Measurements from ENCODE around the gene GGCT. TPM values are rescaled to one million over a fixed set of nuclear protein-coding genes. Genes with fewer than 3 reads are reported as not detected.

GGCT gene
- total and polyA plus RNA-seq, 4 donors = 16.7 to 64.2 (median 25.9) TPM

DNA sequence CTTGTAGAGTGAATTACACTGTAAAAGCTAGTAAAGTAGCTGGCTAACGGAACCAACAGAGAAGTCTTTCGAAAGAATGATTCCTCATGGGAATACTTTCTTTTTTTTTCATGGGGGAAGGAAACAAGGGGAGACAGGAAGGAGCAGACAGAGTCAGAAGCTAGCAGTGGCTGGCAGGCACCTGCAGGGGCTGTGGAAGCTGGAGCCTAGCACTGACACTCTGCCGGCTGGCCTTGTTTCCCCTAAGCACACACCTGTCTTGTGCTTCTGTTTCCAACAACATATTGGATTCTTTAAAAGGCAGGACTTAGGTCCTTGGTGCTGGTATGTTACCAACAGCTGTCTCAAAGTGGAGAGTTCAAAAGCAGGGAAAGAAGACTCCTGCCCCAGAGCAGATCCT lies 50.7 kb downstream of the GGCT start:
- Histone ChIP-seq H3K4me3 (ENCODE audit: low read length in 2 of 2) (no peak overlapping the region), H3K27ac (ENCODE audit: low read depth in 1 of 2, low read length in 2 of 2) (no peak overlapping the region), H3K4me1 (ENCODE audit: control insufficient read depth in 1 of 2, insufficient read depth in 2 of 2, low read length in 2 of 2) (no peaks in the 10 kb centered on the region), H3K27me3 (ENCODE audit: control insufficient read depth in 1 of 2, insufficient read depth in 2 of 2, low read length in 1 of 2) (no peaks in the 10 kb centered on the region), H3K36me3 (ENCODE audit: control insufficient read depth in 1 of 2, insufficient read depth in 2 of 2, low read length in 1 of 2) (peaks cover 2 to 4% of the 10 kb centered on the region in 2 donors), H3K9me3 (ENCODE audit: control insufficient read depth, low read length) (no peaks in the 10 kb centered on the region)
- no peak for ATAC-seq (ENCODE audit: low FRiP score)
- WGBS, 2 donors = 61 to 64% methylated on average over 3 of the region's 3 CpGs
- intact Hi-C loops (cut with DNase I) = no loop called here
- no peak for DNase-seq

DNA sequence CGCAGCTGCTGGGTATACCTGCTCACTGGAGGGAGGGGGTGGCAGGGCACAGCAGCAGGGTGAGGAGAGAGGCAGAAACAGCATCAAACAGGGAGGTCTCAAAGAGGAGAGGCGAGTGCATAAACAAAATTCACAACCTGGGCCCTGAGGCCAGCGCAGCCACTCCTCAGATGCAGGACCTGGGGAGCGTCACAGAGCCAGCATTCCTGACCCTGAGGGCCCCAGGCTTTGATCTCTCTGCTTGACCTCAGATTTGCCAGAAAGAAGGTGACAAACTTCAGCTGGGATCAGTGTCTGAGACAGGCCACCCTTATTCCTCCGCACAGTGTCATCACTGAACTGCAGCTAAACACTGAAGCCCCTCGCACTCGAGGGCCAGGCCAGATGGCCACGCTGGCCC lies 51.6 kb downstream of the GGCT start:
- no peak overlapping the region for H3K27ac ChIP-seq (ENCODE audit: low read depth in 1 of 2, low read length in 2 of 2)
- ATAC-seq (ENCODE audit: low FRiP score) (no peak), DNase-seq (no peak)
- WGBS, 2 donors = 96 to 97% methylated on average over 8 of the region's 8 CpGs
- no peak overlapping the region for H3K4me3 ChIP-seq (ENCODE audit: low read length in 2 of 2)
- intact Hi-C loops (cut with DNase I) = no loop called here
- H3K9me3 ChIP-seq (ENCODE audit: control insufficient read depth, low read length) = no peaks in the 10 kb centered on the region
- no peaks in the 10 kb centered on the region for H3K4me1 ChIP-seq (ENCODE audit: control insufficient read depth in 1 of 2, insufficient read depth in 2 of 2, low read length in 2 of 2)
- no peaks in the 10 kb centered on the region for H3K27me3 ChIP-seq (ENCODE audit: control insufficient read depth in 1 of 2, insufficient read depth in 2 of 2, low read length in 1 of 2)
- H3K36me3 ChIP-seq (ENCODE audit: control insufficient read depth in 1 of 2, insufficient read depth in 2 of 2, low read length in 1 of 2) = peaks cover 2 to 4% of the 10 kb centered on the region in 2 donors

DNA sequence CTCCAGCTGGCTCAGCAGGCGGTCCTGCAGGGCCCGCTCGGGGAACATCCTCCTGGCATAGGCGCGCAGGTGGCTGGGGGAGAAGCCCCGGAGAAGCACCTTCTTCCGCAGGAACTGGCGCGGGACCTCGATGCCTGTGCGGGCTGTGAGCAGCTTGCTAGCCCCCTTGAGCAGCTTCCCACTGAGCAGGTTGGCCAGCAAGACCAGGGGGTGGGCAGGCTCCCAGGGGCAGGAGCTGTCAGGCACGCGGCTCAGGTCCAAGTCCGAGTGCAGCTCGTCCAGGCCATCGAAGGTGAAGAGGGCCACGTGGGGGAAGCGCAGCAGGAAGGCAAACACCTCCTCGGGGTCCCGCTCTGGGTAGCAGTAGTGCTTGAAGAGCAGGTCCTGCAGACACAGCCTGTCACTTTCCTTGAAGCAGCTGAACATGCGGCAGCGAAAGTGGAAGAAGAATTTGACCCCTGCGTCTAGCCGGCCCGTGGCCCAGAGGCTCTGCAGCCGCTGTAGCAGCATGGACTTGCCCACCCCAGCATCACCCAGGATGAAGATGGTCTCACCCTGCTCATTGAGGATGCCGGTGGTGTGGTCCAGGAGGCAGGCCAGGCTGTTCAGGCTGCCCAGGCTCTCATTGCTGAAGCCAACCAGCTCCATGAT lies 52.2 kb downstream of the GGCT start:
- intact Hi-C loops (cut with DNase I) = no loop called here
- DNase-seq (no peak), ATAC-seq (ENCODE audit: low FRiP score) (no peak)
- Histone ChIP-seq H3K4me3 (ENCODE audit: low read length in 2 of 2) (no peak overlapping the region), H3K27me3 (ENCODE audit: control insufficient read depth in 1 of 2, insufficient read depth in 2 of 2, low read length in 1 of 2) (no peaks in the 10 kb centered on the region), H3K9me3 (ENCODE audit: control insufficient read depth, low read length) (no peaks in the 10 kb centered on the region), H3K27ac (ENCODE audit: low read depth in 1 of 2, low read length in 2 of 2) (no peak overlapping the region), H3K4me1 (ENCODE audit: control insufficient read depth in 1 of 2, insufficient read depth in 2 of 2, low read length in 2 of 2) (no peaks in the 10 kb centered on the region), H3K36me3 (ENCODE audit: control insufficient read depth in 1 of 2, insufficient read depth in 2 of 2, low read length in 1 of 2) (peaks cover 3 to 4% of the 10 kb centered on the region in 2 donors)
- WGBS, 2 donors = 92 to 94% methylated on average over 27 of the region's 27 CpGs

DNA sequence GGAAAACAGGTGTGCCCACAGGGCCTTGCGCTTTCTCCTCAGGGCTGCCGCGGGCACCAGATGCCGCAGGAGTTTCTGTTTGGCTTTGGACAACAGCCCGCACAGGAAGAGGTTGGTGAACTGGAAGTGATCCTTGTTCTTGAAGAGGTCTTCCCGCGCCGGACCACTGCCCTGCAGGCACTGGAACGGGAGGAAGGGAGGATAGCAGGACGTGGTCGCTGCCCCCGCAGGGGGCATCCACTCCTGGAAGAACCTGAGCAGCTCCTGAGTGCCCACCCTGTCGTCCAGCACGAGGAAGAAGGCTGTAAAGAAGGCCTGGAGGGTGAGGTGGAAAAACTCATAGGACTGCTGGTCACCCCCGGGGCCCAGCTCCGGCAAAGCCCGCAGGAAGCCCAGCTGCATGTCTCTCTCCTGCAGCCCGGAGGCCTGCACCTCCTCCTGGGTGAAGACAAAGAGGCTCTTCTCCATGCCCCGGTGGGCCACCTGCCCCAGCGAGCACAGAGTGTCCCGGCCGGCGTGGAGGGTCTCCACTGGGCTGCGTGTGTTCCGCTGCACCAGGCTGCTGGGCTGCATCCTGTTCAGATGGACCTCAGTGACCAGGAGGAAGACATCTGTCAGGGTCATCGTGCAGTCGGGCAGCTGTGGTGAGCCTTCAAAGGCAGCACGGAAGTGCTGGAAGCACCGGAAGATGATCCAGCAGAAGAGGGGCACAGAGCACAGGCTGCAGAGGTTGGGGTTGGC lies 52.9 kb downstream of the GGCT start:
- Histone ChIP-seq H3K9me3 (ENCODE audit: control insufficient read depth, low read length) (no peaks in the 10 kb centered on the region), H3K36me3 (ENCODE audit: control insufficient read depth in 1 of 2, insufficient read depth in 2 of 2, low read length in 1 of 2) (peaks cover 5 to 7% of the 10 kb centered on the region in 2 donors), H3K27me3 (ENCODE audit: control insufficient read depth in 1 of 2, insufficient read depth in 2 of 2, low read length in 1 of 2) (no peaks in the 10 kb centered on the region), H3K4me1 (ENCODE audit: control insufficient read depth in 1 of 2, insufficient read depth in 2 of 2, low read length in 2 of 2) (no peaks in the 10 kb centered on the region), H3K4me3 (ENCODE audit: low read length in 2 of 2) (no peak overlapping the region), H3K27ac (ENCODE audit: low read depth in 1 of 2, low read length in 2 of 2) (no peak overlapping the region)
- WGBS, 2 donors = 92 to 94% methylated on average over 29 of the region's 29 CpGs
- ATAC-seq (ENCODE audit: low FRiP score) (no peak), DNase-seq (no peak)
- intact Hi-C loops (cut with DNase I) = no loop called here

DNA sequence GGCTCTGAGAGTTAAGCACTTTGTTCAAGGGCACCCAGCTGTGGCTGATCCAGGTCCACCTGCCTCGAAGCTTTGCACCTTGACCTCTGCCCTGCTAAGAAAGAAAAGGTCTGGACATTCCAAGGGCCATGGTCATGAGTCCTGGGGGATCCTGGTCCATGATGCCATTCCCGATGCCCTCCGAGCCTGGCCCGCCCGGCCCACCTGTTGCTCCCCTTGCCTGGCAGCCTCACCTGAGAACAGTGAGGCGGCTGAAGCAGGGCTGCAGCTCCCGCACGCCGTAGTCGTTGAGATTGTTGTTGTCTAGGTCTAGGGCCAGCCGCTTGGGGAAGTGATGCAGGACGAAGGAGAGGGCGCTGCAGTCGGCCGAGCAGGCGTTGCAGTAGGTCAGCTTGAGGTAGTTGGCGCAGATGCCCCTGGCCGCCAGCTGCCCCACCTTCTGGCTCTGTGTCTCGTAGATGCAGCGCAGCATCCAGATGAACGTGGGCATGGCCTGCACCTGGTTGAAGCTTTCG lies 53.6 kb downstream of the GGCT start:
- WGBS, 2 donors = 95 to 96% methylated on average over 22 of the region's 22 CpGs
- no peaks in the 10 kb centered on the region for H3K27me3 ChIP-seq (ENCODE audit: control insufficient read depth in 1 of 2, insufficient read depth in 2 of 2, low read length in 1 of 2)
- no peaks in the 10 kb centered on the region for H3K9me3 ChIP-seq (ENCODE audit: control insufficient read depth, low read length)
- no peaks in the 10 kb centered on the region for H3K4me1 ChIP-seq (ENCODE audit: control insufficient read depth in 1 of 2, insufficient read depth in 2 of 2, low read length in 2 of 2)
- no peak overlapping the region for H3K4me3 ChIP-seq (ENCODE audit: low read length in 2 of 2)
- H3K36me3 ChIP-seq (ENCODE audit: control insufficient read depth in 1 of 2, insufficient read depth in 2 of 2, low read length in 1 of 2) = peaks cover 5 to 7% of the 10 kb centered on the region in 2 donors
- H3K27ac ChIP-seq (ENCODE audit: low read depth in 1 of 2, low read length in 2 of 2) = no peak overlapping the region
- intact Hi-C loops (cut with DNase I) = no loop called here
- DNase-seq (no peak), ATAC-seq (ENCODE audit: low FRiP score) (no peak)

DNA sequence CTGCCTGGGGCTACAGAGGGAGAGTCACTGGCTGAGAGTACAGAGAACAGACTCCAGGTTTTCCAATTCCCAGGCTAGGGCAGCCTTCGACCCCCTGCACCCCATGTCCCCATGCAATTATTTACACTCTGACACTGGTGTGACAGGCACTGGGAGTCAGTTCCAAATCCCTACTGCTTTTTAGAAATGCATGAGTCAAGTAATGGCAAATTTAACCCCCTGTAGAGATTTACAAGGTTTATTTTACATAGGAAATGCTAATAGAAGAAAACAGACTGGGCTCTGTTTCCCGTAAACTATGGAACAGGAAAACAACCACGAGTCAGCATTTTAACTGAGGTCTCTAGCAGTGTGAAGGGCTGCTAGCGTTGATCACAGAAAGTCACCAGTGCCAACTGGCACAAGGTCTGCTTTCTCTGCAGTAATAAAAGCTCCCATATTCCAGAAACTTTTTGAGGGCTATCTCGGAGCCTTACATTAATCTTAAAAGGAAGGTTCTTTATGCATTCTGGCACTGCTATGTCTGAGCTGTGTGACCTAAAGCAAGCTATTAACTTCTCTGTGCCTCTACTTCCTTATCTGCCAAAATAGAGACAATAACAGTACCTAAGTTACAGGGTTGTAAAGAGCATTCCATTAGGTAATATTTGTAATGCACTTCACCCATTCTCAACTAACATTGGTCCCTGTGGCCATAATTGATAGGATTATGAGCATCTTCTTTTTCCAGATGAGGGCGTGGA lies 54.2 kb downstream of the GGCT start:
- ATAC-seq (ENCODE audit: low FRiP score) = no peak
- Histone ChIP-seq H3K27me3 (ENCODE audit: control insufficient read depth in 1 of 2, insufficient read depth in 2 of 2, low read length in 1 of 2) (no peaks in the 10 kb centered on the region), H3K36me3 (ENCODE audit: control insufficient read depth in 1 of 2, insufficient read depth in 2 of 2, low read length in 1 of 2) (peaks cover 5 to 7% of the 10 kb centered on the region in 2 donors), H3K9me3 (ENCODE audit: control insufficient read depth, low read length) (no peaks in the 10 kb centered on the region), H3K4me1 (ENCODE audit: control insufficient read depth in 1 of 2, insufficient read depth in 2 of 2, low read length in 2 of 2) (no peaks in the 10 kb centered on the region), H3K27ac (ENCODE audit: low read depth in 1 of 2, low read length in 2 of 2) (no peak overlapping the region), H3K4me3 (ENCODE audit: low read length in 2 of 2) (no peak overlapping the region)
- no peak for DNase-seq
- 34 to 45% methylated on average over 6 of the region's 6 CpGs for WGBS, 2 donors
- intact Hi-C loops (cut with DNase I) = no loop called here

DNA sequence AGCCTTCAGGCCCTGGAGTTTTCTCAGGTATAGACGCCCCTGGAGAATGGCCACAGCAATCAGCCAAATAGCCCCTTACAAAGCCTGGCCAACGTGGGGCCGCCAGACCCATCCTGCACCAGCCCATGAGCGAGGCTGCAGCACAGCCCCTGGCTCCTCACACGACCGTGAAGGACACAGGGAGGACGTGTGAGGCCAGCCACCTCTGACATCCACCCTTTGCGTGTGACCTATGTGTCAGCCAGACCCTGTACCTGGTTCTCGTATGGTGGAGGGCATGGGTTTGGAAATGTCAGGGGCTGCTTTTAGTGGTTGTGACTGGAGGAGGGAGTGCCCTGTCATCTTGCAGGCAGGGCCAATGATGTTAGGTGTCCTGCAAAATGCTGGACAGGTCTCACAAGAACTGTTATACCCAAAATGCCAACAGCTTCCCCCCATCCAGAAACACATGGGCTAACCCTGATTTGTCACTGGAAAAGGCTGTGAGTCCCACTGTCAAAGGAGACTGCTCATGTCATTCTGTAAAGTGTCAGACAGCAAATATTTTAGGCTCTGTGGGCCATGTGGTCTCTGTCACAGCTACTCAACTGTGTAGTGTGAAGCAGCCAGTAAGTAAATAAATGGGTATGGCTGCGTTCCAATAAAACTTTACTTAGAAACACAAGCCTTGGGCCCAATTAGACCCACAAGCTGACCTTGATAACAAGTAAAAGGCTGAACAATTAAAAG lies 56.0 kb downstream of the GGCT start:
- Histone ChIP-seq H3K9me3 (ENCODE audit: control insufficient read depth, low read length) (no peaks in the 10 kb centered on the region), H3K4me3 (ENCODE audit: low read length in 2 of 2) (no peak overlapping the region), H3K36me3 (ENCODE audit: control insufficient read depth in 1 of 2, insufficient read depth in 2 of 2, low read length in 1 of 2) (peaks cover 3 to 5% of the 10 kb centered on the region in 2 donors), H3K4me1 (ENCODE audit: control insufficient read depth in 1 of 2, insufficient read depth in 2 of 2, low read length in 2 of 2) (no peaks in the 10 kb centered on the region), H3K27ac (ENCODE audit: low read depth in 1 of 2, low read length in 2 of 2) (no peak overlapping the region), H3K27me3 (ENCODE audit: control insufficient read depth in 1 of 2, insufficient read depth in 2 of 2, low read length in 1 of 2) (no peaks in the 10 kb centered on the region)
- intact Hi-C loops (cut with DNase I) = no loop called here
- ATAC-seq (ENCODE audit: low FRiP score) (no peak), DNase-seq (no peak)
- WGBS, 2 donors = 83% methylated on average over 10 of the region's 10 CpGs

DNA sequence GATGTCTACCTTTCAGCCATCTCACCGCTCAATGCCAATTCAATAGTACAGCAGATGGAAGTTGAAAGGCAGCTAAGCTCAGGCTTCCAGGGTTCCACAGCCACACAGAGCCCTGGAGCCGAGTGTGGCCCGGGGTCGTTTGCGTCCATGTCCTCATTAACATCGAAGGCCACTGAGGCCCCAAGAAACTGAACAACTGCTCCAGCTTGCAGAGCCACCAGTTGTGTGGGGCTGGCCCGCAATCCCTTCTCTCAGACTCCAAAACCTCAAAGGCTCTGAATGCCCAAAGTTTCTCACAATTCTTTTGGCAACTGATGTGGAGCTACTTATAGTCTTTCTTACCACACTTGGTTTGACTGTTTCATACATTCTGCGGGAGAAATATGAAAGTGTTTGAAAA lies 57.2 kb downstream of the GGCT start:
- Histone ChIP-seq H3K27ac (ENCODE audit: low read depth in 1 of 2, low read length in 2 of 2) (no peak overlapping the region), H3K9me3 (ENCODE audit: control insufficient read depth, low read length) (no peaks in the 10 kb centered on the region), H3K4me1 (ENCODE audit: control insufficient read depth in 1 of 2, insufficient read depth in 2 of 2, low read length in 2 of 2) (no peaks in the 10 kb centered on the region), H3K36me3 (ENCODE audit: control insufficient read depth in 1 of 2, insufficient read depth in 2 of 2, low read length in 1 of 2) (peaks cover 3 to 5% of the 10 kb centered on the region in 2 donors), H3K27me3 (ENCODE audit: control insufficient read depth in 1 of 2, insufficient read depth in 2 of 2, low read length in 1 of 2) (no peaks in the 10 kb centered on the region), H3K4me3 (ENCODE audit: low read length in 2 of 2) (no peak overlapping the region)
- intact Hi-C loops (cut with DNase I) = no loop called here
- ATAC-seq (ENCODE audit: low FRiP score) (no peak), DNase-seq (no peak)
- 96% methylated on average over 8 of the region's 8 CpGs for WGBS, 2 donors
